Karpas-422 (cell line): ENCODE measurements around the gene CSTF1. TPM values are rescaled to one million over a fixed set of nuclear protein-coding genes. Genes with fewer than 3 reads are reported as not detected.

Source experiments
- DNase-seq: peaks from one replicate; pipeline ENCODE4 v3.0.0-alpha.2; 2015
- H2AFZ ChIP-seq: fragments of 200-600 bp; sonication (generic); 2 replicates; pipeline ENCODE4 v1.6.1; 2014; ENCODE audit warnings: antibody characterized with exemption, low read length, mixed read lengths
- H3K27ac ChIP-seq: fragments of 200-600 bp; sonication (generic); 2 replicates; pipeline ENCODE4 v1.5.1; 2014; ENCODE audit warnings: mild to moderate bottlenecking, low read length, moderate library complexity
- H3K27me3 ChIP-seq: fragments of 200-600 bp; sonication (generic); 2 replicates; pipeline ENCODE4 v1.6.1; 2014; ENCODE audit warnings: low read length, mixed read lengths
- H3K36me3 ChIP-seq: fragments of 200-600 bp; sonication (generic); 2 replicates; pipeline ENCODE4 v1.6.1; 2014; ENCODE audit warnings: low read length, mixed read lengths; ENCODE audit not compliant: insufficient read depth
- H3K4me1 ChIP-seq: fragments of 200-600 bp; sonication (generic); 2 replicates; pipeline ENCODE4 v1.6.1; 2014; ENCODE audit warnings: mild to moderate bottlenecking, low read length, mixed read lengths
- H3K4me2 ChIP-seq: fragments of 200-600 bp; sonication (generic); 2 replicates; pipeline ENCODE4 v1.6.1; 2014; ENCODE audit warnings: low read length, low read depth, mild to moderate bottlenecking; ENCODE audit not compliant: poor library complexity, severe bottlenecking
- H3K4me3 ChIP-seq: fragments of 200-600 bp; sonication (generic); 2 replicates; pipeline ENCODE4 v1.5.1; 2014; ENCODE audit warnings: mild to moderate bottlenecking, antibody characterized with exemption, low read length, mixed read lengths
- H3K79me2 ChIP-seq: fragments of 200-600 bp; sonication (generic); 2 replicates; pipeline ENCODE4 v1.6.1; 2014; ENCODE audit warnings: mild to moderate bottlenecking, low read length, mixed read lengths
- H3K9ac ChIP-seq: fragments of 200-600 bp; sonication (generic); 2 replicates; pipeline ENCODE4 v1.6.0; 2014; ENCODE audit warnings: low read length
- H3K9me2 ChIP-seq: fragments of 200-600 bp; sonication (generic), shearing (Covaris generic); replicated peaks from 2 replicates; pipeline ENCODE4 v1.6.0; 2014; ENCODE audit warnings: mild to moderate bottlenecking, low read length, moderate library complexity; ENCODE audit not compliant: insufficient read depth
- H3K9me3 ChIP-seq: fragments of 300-700, 200-600 bp; sonication (generic); 2 replicates; pipeline ENCODE4 v1.6.1; 2014; ENCODE audit warnings: low read length, mixed read lengths
- H4K20me1 ChIP-seq: fragments of 200-600 bp; sonication (generic); 2 replicates; pipeline ENCODE4 v1.6.1; 2014; ENCODE audit warnings: mild to moderate bottlenecking, antibody characterized with exemption, low read length, low read depth; ENCODE audit not compliant: insufficient read depth
- total RNA-seq: library from RNA; depleted of rRNA; stranded (reverse); fragments of >200 nt; shearing (Covaris generic); gene quantifications from 2 replicates; pipeline ENCODE4 v1.2.3, GENCODE V29; 2014; ENCODE audit warnings: low replicate concordance

The CSTF1 gene
- total RNA-seq, 1 experiment from 2014 or later = 75.2 TPM

- Histone ChIP-seq H3K27me3 (no peaks in the 10 kb centered on the region), H3K36me3 (no peaks in the 10 kb centered on the region), H3K27ac (no peak overlapping the region), H3K79me2 (no peaks in the 10 kb centered on the region), H4K20me1 (no peaks in the 10 kb centered on the region), H3K4me1 (peaks cover 8% of the 10 kb centered on the region), H2AFZ (peak overlapping the region; percentile 86), H3K4me2 (no peak overlapping the region), H3K4me3 (no peak overlapping the region), H3K9me2 (no peaks in the 10 kb centered on the region), H3K9me3 (no peaks in the 10 kb centered on the region), H3K9ac (no peak overlapping the region)
- DNase-seq = no peak
Measured at GRCh38 chr20:56429502-56429901, 37.1 kb downstream of the CSTF1 start.

GRCh38 chr20:56429941-56430340 is 37.5 kb downstream of the CSTF1 start:
- H3K9me2 ChIP-seq = no peaks in the 10 kb centered on the region
- no peaks in the 10 kb centered on the region for H3K79me2 ChIP-seq
- H3K4me3 ChIP-seq = no peak overlapping the region
- no peaks in the 10 kb centered on the region for H3K27me3 ChIP-seq
- peak overlapping the region; percentile 86 for H2AFZ ChIP-seq
- H3K36me3 ChIP-seq = no peaks in the 10 kb centered on the region
- H4K20me1 ChIP-seq = no peaks in the 10 kb centered on the region
- no peak for DNase-seq
- peaks cover 8% of the 10 kb centered on the region for H3K4me1 ChIP-seq
- H3K27ac ChIP-seq = no peak overlapping the region
- no peak overlapping the region for H3K4me2 ChIP-seq
- no peak overlapping the region for H3K9ac ChIP-seq
- H3K9me3 ChIP-seq = no peaks in the 10 kb centered on the region

- H3K36me3 ChIP-seq = no peaks in the 10 kb centered on the region
- no peaks in the 10 kb centered on the region for H3K9me3 ChIP-seq
- H2AFZ ChIP-seq = no peak overlapping the region; the same call in 1 of the 2 replicates
- H3K4me3 ChIP-seq = no peak overlapping the region
- no peaks in the 10 kb centered on the region for H4K20me1 ChIP-seq
- H3K4me2 ChIP-seq = no peak overlapping the region
- no peaks in the 10 kb centered on the region for H3K9me2 ChIP-seq
- no peak overlapping the region for H3K9ac ChIP-seq
- no peaks in the 10 kb centered on the region for H3K79me2 ChIP-seq
- no peak overlapping the region for H3K27ac ChIP-seq
- peaks cover 8% of the 10 kb centered on the region for H3K4me1 ChIP-seq
- no peaks in the 10 kb centered on the region for H3K27me3 ChIP-seq
- no peak for DNase-seq
Measured at GRCh38 chr20:56430461-56430860, 38.0 kb downstream of the CSTF1 start.

GRCh38 chr20:56430957-56431356 is 38.5 kb downstream of the CSTF1 start:
- Histone ChIP-seq H3K9me3 (no peaks in the 10 kb centered on the region), H3K27ac (no peak overlapping the region), H4K20me1 (no peaks in the 10 kb centered on the region), H3K79me2 (no peaks in the 10 kb centered on the region), H3K9ac (no peak overlapping the region), H3K9me2 (no peaks in the 10 kb centered on the region), H3K4me2 (no peak overlapping the region), H3K4me3 (no peak overlapping the region), H2AFZ (no peak overlapping the region), H3K36me3 (no peaks in the 10 kb centered on the region), H3K27me3 (no peaks in the 10 kb centered on the region), H3K4me1 (peaks cover 8% of the 10 kb centered on the region)
- no peak for DNase-seq

- H3K79me2 ChIP-seq = no peaks in the 10 kb centered on the region
- no peak overlapping the region for H2AFZ ChIP-seq
- no peak for DNase-seq
- no peaks in the 10 kb centered on the region for H3K9me3 ChIP-seq
- H3K4me3 ChIP-seq = no peak overlapping the region
- no peak overlapping the region for H3K4me2 ChIP-seq
- H4K20me1 ChIP-seq = no peaks in the 10 kb centered on the region
- H3K36me3 ChIP-seq = no peaks in the 10 kb centered on the region
- no peak overlapping the region for H3K27ac ChIP-seq
- peaks cover 8% of the 10 kb centered on the region for H3K4me1 ChIP-seq
- H3K27me3 ChIP-seq = no peaks in the 10 kb centered on the region
- H3K9ac ChIP-seq = no peak overlapping the region
- no peaks in the 10 kb centered on the region for H3K9me2 ChIP-seq
Measured at GRCh38 chr20:56431471-56431870, 39.0 kb downstream of the CSTF1 start.

- Histone ChIP-seq H3K36me3 (no peaks in the 10 kb centered on the region), H3K4me3 (no peak overlapping the region), H2AFZ (no peak overlapping the region), H3K4me1 (peaks cover 8% of the 10 kb centered on the region), H3K27ac (no peak overlapping the region), H3K9ac (no peak overlapping the region), H3K9me3 (no peaks in the 10 kb centered on the region), H3K4me2 (no peak overlapping the region), H3K27me3 (no peaks in the 10 kb centered on the region), H3K79me2 (no peaks in the 10 kb centered on the region), H3K9me2 (no peaks in the 10 kb centered on the region), H4K20me1 (no peaks in the 10 kb centered on the region)
- DNase-seq = no peak
Measured at GRCh38 chr20:56433221-56433879, 40.9 kb downstream of the CSTF1 start.

GRCh38 chr20:56433880-56434255 is 41.4 kb downstream of the CSTF1 start:
- DNase-seq = no peak
- no peaks in the 10 kb centered on the region for H3K9me2 ChIP-seq
- H3K36me3 ChIP-seq = no peaks in the 10 kb centered on the region
- no peak overlapping the region for H3K4me2 ChIP-seq
- H4K20me1 ChIP-seq = no peaks in the 10 kb centered on the region
- H3K27me3 ChIP-seq = no peaks in the 10 kb centered on the region
- H3K4me1 ChIP-seq = peaks cover 8% of the 10 kb centered on the region
- H3K27ac ChIP-seq = no peak overlapping the region
- H3K79me2 ChIP-seq = no peaks in the 10 kb centered on the region
- H3K9me3 ChIP-seq = no peaks in the 10 kb centered on the region
- H3K4me3 ChIP-seq = no peak overlapping the region
- H2AFZ ChIP-seq = no peak overlapping the region
- no peak overlapping the region for H3K9ac ChIP-seq

GRCh38 chr20:56437196-56437960 is 44.9 kb downstream of the CSTF1 start:
- Histone ChIP-seq H4K20me1 (no peaks in the 10 kb centered on the region), H3K79me2 (no peaks in the 10 kb centered on the region), H3K9me2 (no peaks in the 10 kb centered on the region), H3K36me3 (no peaks in the 10 kb centered on the region), H3K9me3 (no peaks in the 10 kb centered on the region), H2AFZ (no peak overlapping the region), H3K9ac (no peak overlapping the region), H3K27ac (no peak overlapping the region), H3K4me2 (no peak overlapping the region), H3K27me3 (no peaks in the 10 kb centered on the region), H3K4me3 (no peak overlapping the region), H3K4me1 (no peaks in the 10 kb centered on the region)
- no peak for DNase-seq
